HCT116 (cell line): ENCODE measurements around the gene ROS1. TPM values are rescaled to one million over a fixed set of nuclear protein-coding genes. Genes with fewer than 3 reads are reported as not detected.

ENCODE experiments used
- ATAC-seq: fragments of 200-7000 bp; cut with Tn5 transposase; 2 replicates; pipeline ENCODE4 v1.9.1; 2020; ENCODE audit warnings: mild to moderate bottlenecking, moderate library complexity
- BruUV-seq: library from RNA; stranded (reverse); fragments of 400-500 nt; replicated peaks from 2 replicates; lab custom pipeline; 2021; lab: Mats Ljungman, UMichigan
- CTCF ChIA-PET: fragments of 300-600 bp; sonication (Branson Sonifier 250); formaldehyde crosslinking; loops from one replicate; lab custom pipeline; 2021; ENCODE audit warnings: antibody characterized with exemption; lab: Charles Lee
- POLR2A ChIA-PET: fragments of 300-600, 350-600 bp; sonication (Branson Sonifier 250); formaldehyde crosslinking; loops from one replicate; lab custom pipeline; 2021; ENCODE audit warnings: antibody characterized with exemption; lab: Charles Lee
- RAD21 ChIA-PET, 2 experiments: fragments of 300-600 bp; sonication (Branson Sonifier 250); formaldehyde crosslinking; loops; one replicate each; lab custom pipeline; 2023; ENCODE audit warnings: low total read pairs in 2 of 2; ENCODE audit not compliant: uncharacterized antibody in 2 of 2, unreplicated experiment in 2 of 2, low non-redundant PET in 1 of 2; lab: Charles Lee
- DNase-seq: peaks from one replicate; pipeline ENCODE4 v3.0.0-alpha.2; 2010; ENCODE audit warnings: low read depth, low spot score
- H2AFZ ChIP-seq: fragments of 200-600 bp; shearing (Covaris generic), sonication (generic); 2 replicates; pipeline ENCODE4 v1.6.1; 2017; ENCODE audit warnings: low read depth, mixed run types, mixed read lengths, antibody characterized with exemption, low read length; ENCODE audit not compliant: poor library complexity, severe bottlenecking
- H3K27ac ChIP-seq: 2 replicates; pipeline ENCODE4 v1.5.1; 2012; ENCODE audit warnings: low read depth, low read length
- H3K27me3 ChIP-seq: fragments of 200-600 bp; sonication (generic); 2 replicates; pipeline ENCODE4 v1.6.1; 2016; ENCODE audit warnings: mixed run types, low read length, mixed read lengths; ENCODE audit not compliant: insufficient read depth
- H3K36me3 ChIP-seq, 2 experiments: fragments of 200-500 bp in 1 of 2; fragments of 200-600 bp in 1 of 2; sonication (Bioruptor generic) in 1 of 2; sonication (generic) in 1 of 2; 2 replicates each; pipeline versions ENCODE4 v1.5.1 to v1.6.1; 2014 to 2016; ENCODE audit warnings: low read length in 2 of 2, inconsistent platforms in 1 of 2, mixed read lengths in 1 of 2, mixed run types in 1 of 2; ENCODE audit not compliant: insufficient read depth in 2 of 2, control insufficient read depth in 1 of 2
- H3K4me1 ChIP-seq, 2 experiments: fragments of 200-600 bp in 1 of 2; sonication (generic) in 1 of 2; 2 replicates each; pipeline versions ENCODE4 v1.5.1 to v1.6.1; 2012 to 2017; ENCODE audit warnings: low read length in 2 of 2, inconsistent platforms in 1 of 2, mild to moderate bottlenecking in 1 of 2, mixed read lengths in 1 of 2, mixed run types in 1 of 2, moderate library complexity in 1 of 2; ENCODE audit not compliant: insufficient read depth in 2 of 2, control insufficient read depth in 1 of 2
- H3K4me2 ChIP-seq: fragments of 200-600 bp; sonication (generic); 2 replicates; pipeline ENCODE4 v1.6.1; 2017; ENCODE audit warnings: mixed run types, low read length, mixed read lengths
- H3K4me3 ChIP-seq, 2 experiments: fragments of 200-600 bp in 1 of 2; sonication (generic) in 1 of 2; replicated peaks in 1 of 2; 2 replicates each; pipeline ENCODE4 v1.5.1; 2011 to 2016; ENCODE audit warnings: low read length in 2 of 2, control low read depth in 1 of 2, low read depth in 1 of 2, mild to moderate bottlenecking in 1 of 2, mixed read lengths in 1 of 2, mixed run types in 1 of 2
- H3K79me2 ChIP-seq: fragments of 200-600 bp; sonication (generic); 2 replicates; pipeline ENCODE4 v1.6.1; 2017; ENCODE audit warnings: mild to moderate bottlenecking, mixed run types, low read length, moderate library complexity, mixed read lengths; ENCODE audit not compliant: insufficient read depth
- H3K9ac ChIP-seq: fragments of 200-600 bp; sonication (generic); 2 replicates; pipeline ENCODE4 v1.6.1; 2016; ENCODE audit warnings: low read length, mixed read lengths
- H3K9me2 ChIP-seq: fragments of 200-600 bp; sonication (generic), shearing (Covaris generic); 2 replicates; pipeline ENCODE4 v1.6.1; 2017; ENCODE audit warnings: mixed run types, mild to moderate bottlenecking, moderate library complexity; ENCODE audit not compliant: insufficient read depth
- H3K9me3 ChIP-seq, 2 experiments: fragments of 200-500 bp in 1 of 2; fragments of 200-600 bp in 1 of 2; sonication (Bioruptor generic) in 1 of 2; sonication (generic) in 1 of 2; 2 replicates each; pipeline ENCODE4 v1.6.1; 2014 to 2017; ENCODE audit warnings: low read length in 2 of 2, mixed read lengths in 2 of 2, inconsistent platforms in 1 of 2, low read depth in 1 of 2, mild to moderate bottlenecking in 1 of 2, mixed run types in 1 of 2, moderate library complexity in 1 of 2; ENCODE audit not compliant: control insufficient read depth in 1 of 2, insufficient read depth in 1 of 2
- H4K20me1 ChIP-seq: fragments of 200-600 bp; sonication (generic), shearing (Covaris generic); 2 replicates; pipeline ENCODE4 v1.6.1; 2017; ENCODE audit warnings: mixed run types, mild to moderate bottlenecking, moderate library complexity; ENCODE audit not compliant: insufficient read depth
- CBX3 ChIP-seq: IDR thresholded peaks from 2 replicates; pipeline ENCODE4 v1.6.1; 2012; ENCODE audit warnings: low read depth
- CEBPB ChIP-seq: IDR thresholded peaks from 2 replicates; pipeline ENCODE4 v1.6.1; 2012; ENCODE audit warnings: low read depth
- EGR1 ChIP-seq: IDR thresholded peaks from 2 replicates; pipeline ENCODE4 v1.6.1; 2012; ENCODE audit warnings: low read depth
- EZH2phosphoT487 ChIP-seq: fragments of 200-600 bp; IDR thresholded peaks from 2 replicates; pipeline ENCODE4 v1.6.1; 2018; ENCODE audit warnings: antibody characterized with exemption, borderline replicate concordance
- JUND ChIP-seq: IDR thresholded peaks from 2 replicates; pipeline ENCODE4 v1.6.1; 2012
- POLR2A ChIP-seq: IDR thresholded peaks from 2 replicates; pipeline ENCODE4 v1.7.0; 2011; ENCODE audit warnings: borderline replicate concordance; ENCODE audit not compliant: insufficient read depth, insufficient read length; ENCODE audit errors: extremely low read depth
- POLR2AphosphoS5 ChIP-seq: IDR thresholded peaks from 2 replicates; pipeline ENCODE4 v1.6.1; 2011; ENCODE audit warnings: mild to moderate bottlenecking, low read depth, low read length, moderate library complexity
- SIN3A ChIP-seq: IDR thresholded peaks from 2 replicates; pipeline ENCODE4 v1.6.1; 2012; ENCODE audit warnings: low read depth
- SP1 ChIP-seq: IDR thresholded peaks from 2 replicates; pipeline ENCODE4 v1.6.1; 2012; ENCODE audit warnings: low read depth
- SRF ChIP-seq: IDR thresholded peaks from 2 replicates; pipeline ENCODE4 v1.6.1; 2012; ENCODE audit warnings: low read depth
- TCF7L2 ChIP-seq: IDR thresholded peaks from 2 replicates; pipeline ENCODE4 v1.7.0; 2011; ENCODE audit warnings: borderline replicate concordance, inconsistent platforms; ENCODE audit not compliant: insufficient read depth, insufficient read length; ENCODE audit errors: extremely low read depth
- ZBTB33 ChIP-seq: IDR thresholded peaks from 2 replicates; pipeline ENCODE4 v1.6.1; 2011; ENCODE audit warnings: mild to moderate bottlenecking, low read length, moderate library complexity; ENCODE audit not compliant: insufficient replicate concordance; ENCODE audit errors: extremely low read depth
- ZFX ChIP-seq: fragments of 450-650 bp; IDR thresholded peaks from 2 replicates; pipeline ENCODE4 v1.6.1; 2017
- ZNF274 ChIP-seq: fragments of 200-500 bp; sonication (Bioruptor generic); IDR thresholded peaks from 2 replicates; pipeline ENCODE4 v1.6.1; 2014; ENCODE audit warnings: mild to moderate bottlenecking, low read depth, low read length, inconsistent platforms
- intact Hi-C: fragments of 100-400 bp; cut with micrococcal nuclease; formaldehyde crosslinking; loops from 2 replicates; pipeline ENCODE4 v1.10.0; 2022
- total RNA-seq: library from RNA; stranded (reverse); gene quantifications from one replicate; pipeline ENCODE4 v1.2.1, GENCODE V29; 2021; ENCODE audit not compliant: unreplicated experiment
- TF ChIP-seq, protein P1 (sequence below): IDR thresholded peaks from 2 replicates; pipeline ENCODE4 v1.6.1; 2012
- TF ChIP-seq, protein P2 (sequence below), 3 experiments: fragments of 200-600 bp in 1 of 3; sonication (generic) in 1 of 3; IDR thresholded peaks in 2 of 3; conservative IDR thresholded peaks in 1 of 3; 2 replicates each; pipeline ENCODE4 v1.5.1; 2012 to 2017; ENCODE audit warnings: low read depth in 2 of 3, low read length in 2 of 3, antibody characterized with exemption in 1 of 3, borderline replicate concordance in 1 of 3, control low read depth in 1 of 3, mild to moderate bottlenecking in 1 of 3, mixed read lengths in 1 of 3, mixed run types in 1 of 3, moderate library complexity in 1 of 3; ENCODE audit not compliant: insufficient read depth in 1 of 3

Gene ROS1
- total RNA-seq, 1 experiment from 2014 or later: not detected

DNA sequence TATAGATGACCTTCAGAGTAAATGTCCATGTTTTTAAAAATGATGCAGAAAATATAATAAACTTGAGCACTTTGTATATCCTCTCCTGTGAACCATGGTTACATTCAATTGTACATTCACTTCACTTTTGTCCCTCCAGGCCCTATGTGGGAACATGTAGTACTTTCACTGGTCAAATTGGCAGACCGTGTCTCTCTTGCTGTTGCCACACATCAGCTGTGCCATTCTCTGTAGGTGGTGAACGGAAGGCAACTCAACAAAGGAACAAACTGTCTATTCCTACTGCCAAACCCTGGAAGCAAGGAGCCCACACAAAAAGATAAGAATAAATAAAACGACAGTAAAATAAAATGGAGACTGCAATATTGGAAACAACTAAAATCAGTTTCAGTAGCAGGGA lies 2.0 kb downstream of the ROS1 start:
- Histone ChIP-seq H3K9me3 (no peaks in the 10 kb centered on the region), H3K36me3 (no peaks in the 10 kb centered on the region)
- BruUV-seq: no TSS peak
- POLR2A ChIA-PET: no interaction called here
- no peak for ATAC-seq
- TF ChIP-seq EGR1: no peak
- TF ChIP-seq EZH2phosphoT487: no peak
- no peak for TF ChIP-seq POLR2A
- no peak for TF ChIP-seq JUND
- no peak for TF ChIP-seq SRF
- TF ChIP-seq, protein P1, sequence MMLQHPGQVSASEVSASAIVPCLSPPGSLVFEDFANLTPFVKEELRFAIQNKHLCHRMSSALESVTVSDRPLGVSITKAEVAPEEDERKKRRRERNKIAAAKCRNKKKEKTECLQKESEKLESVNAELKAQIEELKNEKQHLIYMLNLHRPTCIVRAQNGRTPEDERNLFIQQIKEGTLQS: no peak
- TF ChIP-seq SP1: no peak
- no peak for TF ChIP-seq SIN3A
- TF ChIP-seq, protein P2, sequence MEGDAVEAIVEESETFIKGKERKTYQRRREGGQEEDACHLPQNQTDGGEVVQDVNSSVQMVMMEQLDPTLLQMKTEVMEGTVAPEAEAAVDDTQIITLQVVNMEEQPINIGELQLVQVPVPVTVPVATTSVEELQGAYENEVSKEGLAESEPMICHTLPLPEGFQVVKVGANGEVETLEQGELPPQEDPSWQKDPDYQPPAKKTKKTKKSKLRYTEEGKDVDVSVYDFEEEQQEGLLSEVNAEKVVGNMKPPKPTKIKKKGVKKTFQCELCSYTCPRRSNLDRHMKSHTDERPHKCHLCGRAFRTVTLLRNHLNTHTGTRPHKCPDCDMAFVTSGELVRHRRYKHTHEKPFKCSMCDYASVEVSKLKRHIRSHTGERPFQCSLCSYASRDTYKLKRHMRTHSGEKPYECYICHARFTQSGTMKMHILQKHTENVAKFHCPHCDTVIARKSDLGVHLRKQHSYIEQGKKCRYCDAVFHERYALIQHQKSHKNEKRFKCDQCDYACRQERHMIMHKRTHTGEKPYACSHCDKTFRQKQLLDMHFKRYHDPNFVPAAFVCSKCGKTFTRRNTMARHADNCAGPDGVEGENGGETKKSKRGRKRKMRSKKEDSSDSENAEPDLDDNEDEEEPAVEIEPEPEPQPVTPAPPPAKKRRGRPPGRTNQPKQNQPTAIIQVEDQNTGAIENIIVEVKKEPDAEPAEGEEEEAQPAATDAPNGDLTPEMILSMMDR (IDR thresholded peaks at IDR 0.05 in 2 of 3, conservative IDR thresholded peaks at IDR 0.05 in 1 of 3; ENCODE audit: borderline replicate concordance in 1 of 3, insufficient read depth in 1 of 3, low read depth in 2 of 3, low read length in 2 of 3): no peak
- TF ChIP-seq ZNF274: no peak
- TF ChIP-seq CEBPB: no peak
- no peak for TF ChIP-seq CBX3
- TF ChIP-seq TCF7L2: no peak
- no peak for TF ChIP-seq ZBTB33
- TF ChIP-seq POLR2AphosphoS5: no peak
- no peak for TF ChIP-seq ZFX
- TF ChIP-seq, all 23 proteins: peak for 0
- H3K27me3 ChIP-seq: no peaks in the 10 kb centered on the region
- no peaks in the 10 kb centered on the region for H4K20me1 ChIP-seq
- ChIA-PET CTCF (no interaction called here), RAD21 (no interaction called here)
- H3K9me2 ChIP-seq: no peaks in the 10 kb centered on the region
- H3K4me3 ChIP-seq: no peak overlapping the region
- H3K4me2 ChIP-seq: no peak overlapping the region
- no peaks in the 10 kb centered on the region for H3K4me1 ChIP-seq
- H3K9ac ChIP-seq: no peak overlapping the region
- H3K27ac ChIP-seq: no peak overlapping the region
- H2AFZ ChIP-seq: no peak overlapping the region
- intact Hi-C loops: no loop called here
- no peaks in the 10 kb centered on the region for H3K79me2 ChIP-seq
- DNase-seq: no peak
